Stimulated activated CD4-positive, alpha-beta T cell treated with anti-CD3 and anti-CD28 coated beads, TNF-alpha, amount 100 ng/mL, for 24 hours (primary cell): Measurements from ENCODE around the gene RAB4A.
"Not testable (repeated sequence)": the region's sequence is repeated elsewhere in the genome, so short reads cannot be mapped to it uniquely, and the experiment has no call there.

ENCODE experiments used
- DNase-seq, 3 experiments: peaks; one replicate each; pipeline ENCODE4 v3.0.0-alpha.2; 2020; ENCODE audit warnings: low read depth in 3 of 3

The RAB4A gene

DNA sequence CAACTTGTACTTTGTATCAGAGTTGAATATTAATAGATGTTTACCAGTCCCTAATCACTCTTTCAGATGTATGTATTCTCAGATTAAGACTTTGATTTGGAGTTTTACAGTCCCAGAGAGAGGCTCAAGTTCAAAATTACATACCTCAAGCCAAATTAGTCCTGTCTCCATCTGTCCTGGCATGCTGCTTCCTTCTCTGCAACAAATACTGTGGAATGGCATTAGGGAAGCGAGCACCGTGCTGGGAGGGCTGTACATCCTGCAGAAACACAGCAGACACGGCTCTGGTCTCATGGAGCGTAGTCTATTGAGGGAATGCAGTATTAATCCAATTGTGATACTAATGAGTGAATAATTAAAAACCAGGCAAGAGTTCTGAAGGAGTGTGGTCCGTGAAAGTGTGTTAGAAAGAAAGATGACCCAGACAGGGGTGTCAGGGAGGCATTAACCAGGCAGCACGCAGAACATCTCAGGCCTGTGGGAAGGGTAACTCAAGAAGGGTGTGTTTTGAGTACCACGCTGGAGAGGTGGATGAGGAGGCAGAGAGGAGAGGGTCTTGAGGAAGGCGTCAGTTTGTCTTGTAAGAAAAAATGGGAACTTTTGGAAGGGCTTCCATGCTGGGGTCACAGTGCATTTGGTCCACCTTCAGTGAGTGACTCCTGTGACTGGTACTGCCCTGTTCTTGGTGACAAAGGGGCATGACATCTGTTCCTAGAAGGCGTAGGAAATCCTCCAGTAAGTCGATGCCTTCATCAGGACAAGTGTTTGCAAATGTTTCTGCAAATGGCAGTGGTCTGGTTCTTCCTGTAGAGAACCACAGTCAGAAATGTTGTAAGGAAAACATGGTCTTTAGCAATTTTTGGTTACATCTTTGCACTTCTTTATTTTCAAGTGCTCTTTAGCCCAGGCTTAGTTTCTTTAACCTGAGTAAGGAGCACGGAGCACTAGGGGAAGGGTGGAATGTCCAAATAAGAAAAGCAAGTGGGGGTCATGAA, 1.6 kb downstream of the RAB4A start:
- no peak for DNase-seq

DNA sequence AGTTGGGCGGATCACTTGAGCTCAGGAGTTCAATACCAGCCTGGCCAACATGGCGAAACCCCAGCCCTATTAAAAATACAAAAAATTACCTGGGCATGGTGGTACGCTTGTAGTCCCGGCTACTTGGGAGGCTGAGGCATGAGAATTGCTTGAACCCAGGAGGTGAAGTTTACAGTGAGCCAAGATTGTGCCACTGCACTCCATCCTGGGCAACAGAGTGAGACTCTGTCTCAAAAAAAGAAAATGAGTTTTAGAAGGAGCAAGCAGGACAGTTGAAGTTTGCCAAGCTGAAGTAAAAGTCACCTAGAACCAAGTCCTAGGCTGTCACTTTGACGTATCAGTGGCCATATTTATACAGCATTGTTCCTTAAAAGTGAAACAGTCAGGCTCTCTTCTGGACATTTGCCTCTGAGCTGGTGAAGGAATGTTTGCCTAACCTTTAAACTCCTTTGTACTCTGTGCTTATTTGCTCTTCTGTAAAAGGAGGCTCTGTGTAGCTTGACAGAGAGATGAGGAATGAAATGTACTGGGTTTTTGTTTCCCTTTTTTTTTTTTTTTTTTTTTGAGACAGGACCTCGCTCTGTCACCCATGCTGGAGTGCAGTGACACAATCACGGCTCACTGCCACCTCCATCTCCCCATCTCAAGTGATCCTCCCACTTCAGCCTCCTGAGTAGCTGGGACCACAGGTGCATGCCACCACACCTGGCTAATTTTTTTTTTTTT, 2.8 kb downstream of the RAB4A start:
- no peak for DNase-seq

DNA sequence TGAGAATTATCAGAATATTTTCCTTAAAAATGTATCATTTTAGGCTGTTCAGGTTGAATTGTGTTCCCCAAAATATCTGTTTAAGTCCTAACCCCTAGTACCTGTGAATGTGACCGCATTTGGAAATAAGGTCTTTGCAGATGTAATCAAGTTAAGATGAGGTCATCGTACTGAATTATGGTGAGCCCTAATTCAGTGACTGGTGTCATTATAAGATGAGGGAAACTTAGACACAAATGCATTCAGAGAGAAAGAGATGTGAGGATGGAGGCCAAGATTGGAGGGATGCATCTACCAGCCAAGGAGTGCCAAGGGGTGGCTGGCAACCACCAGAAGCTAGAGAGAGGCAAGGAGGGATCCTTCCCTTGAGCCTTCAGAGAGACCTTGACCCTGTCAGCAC, 4.1 kb downstream of the RAB4A start:
- DNase-seq, result no peak

DNA sequence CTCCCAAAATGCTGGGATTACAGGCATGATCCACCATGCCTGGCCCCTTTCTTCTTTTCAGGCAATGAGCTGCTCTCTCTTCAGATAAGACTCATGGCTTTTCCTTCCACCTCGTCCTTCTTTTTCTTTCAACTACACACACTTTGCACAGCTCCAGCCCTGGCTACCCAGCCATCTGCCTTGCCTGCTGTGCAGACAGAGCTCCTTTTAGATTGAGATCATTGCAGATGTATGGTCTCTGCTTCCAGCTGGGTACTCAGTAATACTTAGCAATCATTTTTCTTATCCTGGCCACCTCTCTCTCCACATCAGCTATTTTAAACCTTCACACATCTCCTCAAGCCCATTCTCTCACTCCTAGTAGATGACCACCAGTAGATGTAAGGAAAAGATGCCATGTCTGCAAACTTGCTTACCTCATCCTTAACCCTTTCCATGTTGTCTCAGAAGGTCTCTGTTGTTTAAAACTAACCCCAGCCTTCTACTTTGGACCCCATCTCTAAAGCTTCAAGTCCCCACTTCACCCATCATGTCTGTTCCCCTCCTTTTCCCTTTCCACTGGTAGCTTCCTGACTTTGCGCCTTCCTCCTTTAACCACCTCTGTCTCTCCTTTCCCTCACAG, 7.3 kb downstream of the RAB4A start:
- DNase-seq, result no peak

DNA sequence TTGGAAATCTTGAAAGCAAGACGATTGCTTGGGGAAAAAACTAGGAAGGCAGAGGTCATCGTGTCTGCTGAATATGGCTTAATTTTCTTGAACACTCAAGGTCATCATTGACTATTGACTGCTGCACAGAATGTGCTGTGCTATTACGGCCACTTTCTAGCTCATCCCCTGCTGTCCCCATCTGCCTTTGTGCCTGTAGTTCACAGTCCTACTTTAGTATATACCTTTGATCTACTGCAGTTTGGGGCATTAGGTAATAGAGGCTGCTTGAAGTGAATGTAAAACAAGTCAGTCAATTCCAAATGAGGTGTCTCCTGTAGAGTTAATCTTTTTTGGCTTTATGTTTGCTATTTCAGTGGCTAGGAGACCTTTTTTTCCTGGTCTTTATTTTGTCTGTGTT, 8.3 kb downstream of the RAB4A start:
- no peak for DNase-seq

DNA sequence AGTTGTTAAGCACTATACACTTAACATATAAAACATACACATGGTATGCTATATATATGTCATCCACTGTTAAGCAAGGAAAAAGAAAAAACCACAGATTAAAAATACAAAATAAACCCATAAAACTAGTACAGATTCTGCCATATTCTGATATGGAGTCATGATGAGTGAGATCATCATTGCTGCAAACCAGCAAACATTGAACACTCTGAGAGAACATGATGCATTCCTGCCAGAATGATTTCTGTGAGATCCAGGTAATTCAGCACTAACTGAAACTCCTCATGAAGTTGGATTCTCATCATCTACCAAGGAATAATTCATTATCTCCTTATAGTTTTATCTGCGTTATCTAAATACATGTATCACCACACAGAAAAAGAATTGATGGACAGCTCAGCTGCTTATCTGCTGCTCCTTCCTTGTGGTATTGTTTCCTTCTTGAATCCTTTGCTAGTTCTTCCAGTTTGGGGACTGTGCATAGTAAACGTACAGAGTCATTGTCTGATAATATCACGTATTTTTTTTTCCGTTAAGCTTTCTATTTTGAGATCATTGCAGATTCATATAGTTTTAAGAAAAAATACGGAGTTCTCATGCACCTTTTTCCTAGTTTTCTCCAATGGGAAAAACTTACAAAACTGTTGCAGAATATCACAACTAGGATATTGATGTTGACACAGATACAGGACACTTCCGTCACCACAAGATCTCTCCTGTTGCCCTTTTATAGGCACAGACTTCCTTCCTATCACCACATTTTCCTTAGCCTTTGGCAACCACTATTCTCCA, 9.3 kb downstream of the RAB4A start:
- DNase-seq, result no peak

DNA sequence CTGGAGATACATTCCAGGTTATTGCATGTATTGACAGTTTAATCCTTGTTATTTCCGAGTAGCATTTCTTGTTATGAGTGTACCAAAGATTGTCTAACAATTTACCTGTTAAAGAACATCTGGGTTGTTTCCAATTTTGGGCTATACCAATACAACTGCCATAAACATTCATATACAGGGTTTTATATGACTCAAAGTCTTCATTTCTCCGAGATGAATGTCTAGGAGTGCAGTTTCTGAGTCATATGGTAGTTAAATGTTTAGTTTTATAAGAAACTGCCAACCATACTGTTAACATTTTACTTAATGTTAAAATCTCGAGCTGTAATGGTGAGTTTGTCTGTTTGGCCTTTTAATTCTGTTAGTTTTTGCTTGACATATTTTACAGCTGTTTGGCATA, 10.0 kb downstream of the RAB4A start:
- DNase-seq, result no peak

DNA sequence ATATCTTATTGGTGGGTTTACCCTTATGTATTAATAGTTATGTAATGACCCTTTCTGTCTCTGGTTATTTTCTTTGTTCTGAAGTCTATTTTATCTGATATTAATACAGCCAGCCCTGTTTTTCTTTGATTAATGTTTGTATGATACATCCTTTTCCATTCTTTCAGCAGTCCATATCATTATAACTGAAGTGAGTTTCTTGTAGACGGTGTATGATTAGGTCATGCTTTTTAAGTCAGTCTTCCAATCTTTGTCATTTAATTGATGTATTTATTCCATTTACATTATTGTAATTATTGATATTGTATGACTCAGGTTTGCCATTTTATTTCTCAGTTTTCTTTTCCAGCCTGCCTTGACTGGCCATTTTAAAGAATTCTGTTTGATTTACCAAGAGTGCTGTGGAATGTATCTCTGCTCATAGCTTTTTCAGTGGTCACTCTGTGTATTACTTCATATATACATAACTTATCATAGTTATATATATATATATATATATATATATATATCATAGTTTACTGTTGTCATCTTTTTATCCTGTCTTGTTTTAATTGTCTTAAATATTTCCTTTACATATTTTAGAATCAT, 10.5 kb downstream of the RAB4A start:
- no peak for DNase-seq

DNA sequence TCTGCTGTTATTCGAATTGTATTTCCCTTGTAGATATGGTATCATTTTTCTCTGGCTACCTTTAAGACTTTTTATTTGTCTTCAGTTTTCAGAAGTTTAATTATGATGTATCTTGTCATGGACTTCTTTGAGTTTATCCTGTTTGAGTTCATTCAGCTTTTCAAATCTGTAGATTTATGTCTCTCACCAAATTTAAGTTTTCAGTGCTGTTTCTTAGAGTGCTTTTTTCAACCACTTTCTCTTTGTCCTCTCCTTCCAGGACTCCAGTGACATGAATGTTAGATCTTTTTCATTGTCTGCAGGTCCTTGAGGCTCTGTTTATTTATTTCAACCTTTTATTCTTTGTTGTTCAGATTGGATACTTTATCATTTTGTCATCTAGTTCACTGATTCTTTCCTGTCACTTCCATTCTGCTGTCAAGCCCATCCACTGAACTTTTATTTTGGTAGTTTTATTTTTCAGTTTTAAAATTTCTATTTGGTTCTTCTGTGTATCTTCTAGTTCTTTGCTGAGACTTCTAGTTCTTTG, 11.4 kb downstream of the RAB4A start:
- no peak for DNase-seq

DNA sequence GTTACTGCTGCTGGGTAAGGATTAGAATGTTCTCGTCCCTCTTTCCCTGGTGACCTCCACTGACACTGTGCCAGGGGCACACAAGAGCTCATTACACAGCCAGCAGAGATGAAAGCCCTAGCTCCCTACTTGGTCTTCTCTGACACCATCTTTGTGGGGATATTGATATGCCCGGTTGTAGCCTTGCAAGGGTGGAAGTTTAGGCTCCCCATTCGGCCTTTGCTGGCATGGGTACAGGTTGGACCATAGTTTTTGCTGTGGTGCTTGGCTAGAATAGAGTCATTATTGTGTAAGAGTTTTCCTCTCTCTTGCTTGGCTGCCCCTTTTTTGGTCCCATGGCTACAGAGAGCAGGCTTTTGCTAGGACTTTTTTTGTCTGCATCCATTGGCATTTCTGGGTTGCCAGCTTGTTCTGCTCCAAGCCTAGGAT, 12.3 kb downstream of the RAB4A start:
- DNase-seq, result no peak

DNA sequence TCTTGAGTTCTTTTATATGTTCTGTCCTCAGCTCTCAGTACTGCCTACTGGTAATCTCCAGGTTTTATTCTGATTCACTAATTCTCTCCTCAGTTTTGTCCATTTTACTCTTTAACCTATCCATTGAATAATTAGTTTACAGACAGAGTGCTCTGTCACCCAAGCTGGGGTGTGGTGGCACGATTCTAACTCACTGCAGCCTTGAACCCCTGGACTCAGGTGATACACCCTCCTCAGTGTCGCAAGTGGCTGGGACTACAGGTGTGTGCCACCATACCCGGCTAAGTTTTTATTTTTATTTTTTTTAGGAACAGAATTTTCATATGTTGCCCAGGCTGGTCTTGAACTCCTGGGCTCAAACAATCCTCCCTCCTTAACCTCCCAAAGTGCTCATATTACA, 14.0 kb downstream of the RAB4A start:
- no peak for DNase-seq

DNA sequence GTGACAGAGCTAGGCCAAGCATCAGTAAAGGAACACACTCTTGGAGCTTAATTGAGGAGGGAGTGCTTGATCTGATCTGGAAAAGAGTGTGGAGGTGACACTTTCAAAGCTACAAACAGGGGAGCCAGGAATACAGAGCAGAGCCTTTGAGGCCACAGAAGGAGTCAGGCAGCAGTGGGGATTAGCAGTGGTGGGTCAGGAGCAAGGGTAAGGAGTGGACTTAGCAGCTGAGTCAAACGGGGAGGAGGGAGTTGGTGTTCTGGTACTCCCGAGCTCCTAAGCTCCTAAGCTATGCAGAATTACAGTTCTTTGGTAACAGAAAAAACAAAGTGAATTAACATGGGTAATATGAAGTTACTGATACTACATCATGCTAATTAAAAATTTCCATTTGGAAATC, 14.5 kb downstream of the RAB4A start:
- no peak for DNase-seq

DNA sequence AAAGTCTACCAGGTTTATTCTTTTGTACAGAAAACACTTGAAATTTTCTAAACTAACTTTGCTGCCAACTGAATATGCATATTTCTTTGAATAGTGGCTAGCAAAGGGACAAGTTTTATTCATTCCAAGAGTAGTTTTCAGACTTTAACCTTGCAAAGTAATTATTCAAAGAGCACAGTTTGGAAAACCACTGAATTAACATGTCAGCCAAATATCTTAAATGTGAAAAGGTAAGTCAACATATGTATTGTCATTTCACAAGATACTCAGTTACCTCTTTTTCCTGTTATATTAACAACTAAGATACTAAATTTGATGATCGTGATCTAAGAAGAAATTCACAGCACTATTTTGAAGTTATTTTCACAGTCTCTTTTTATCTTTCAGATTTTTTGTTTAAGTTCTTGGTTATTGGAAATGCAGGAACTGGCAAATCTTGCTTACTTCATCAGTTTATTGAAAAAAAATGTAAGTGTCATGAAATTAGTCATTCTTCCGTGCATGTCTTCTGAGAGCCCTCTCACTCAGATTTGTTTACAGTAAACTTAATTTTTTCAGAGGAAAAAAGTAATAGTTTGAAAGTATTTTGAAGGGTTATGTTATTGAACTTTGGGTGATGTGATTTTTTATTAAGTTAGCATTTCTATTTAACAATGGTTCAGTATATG, 15.3 kb downstream of the RAB4A start:
- no peak for DNase-seq

DNA sequence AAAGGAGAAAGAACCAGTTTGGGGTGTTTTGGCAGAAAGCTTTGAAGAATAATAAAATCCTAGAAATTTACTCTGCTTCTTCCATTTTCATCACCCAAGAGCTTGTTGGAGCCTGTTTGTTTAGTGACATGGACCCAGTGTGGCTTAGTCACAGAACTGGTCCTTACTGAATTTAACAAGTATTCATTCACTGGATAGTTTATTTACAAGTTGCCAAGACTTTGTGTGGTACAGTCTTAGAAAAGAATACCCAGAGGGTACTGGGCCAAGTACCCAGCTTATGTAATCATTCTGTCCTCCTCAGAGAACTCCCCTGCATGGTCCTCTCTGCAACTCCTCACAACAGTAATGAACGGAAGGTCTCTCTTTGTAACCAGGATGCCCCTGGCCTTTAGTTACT, 16.4 kb downstream of the RAB4A start:
- no peak for DNase-seq

DNA sequence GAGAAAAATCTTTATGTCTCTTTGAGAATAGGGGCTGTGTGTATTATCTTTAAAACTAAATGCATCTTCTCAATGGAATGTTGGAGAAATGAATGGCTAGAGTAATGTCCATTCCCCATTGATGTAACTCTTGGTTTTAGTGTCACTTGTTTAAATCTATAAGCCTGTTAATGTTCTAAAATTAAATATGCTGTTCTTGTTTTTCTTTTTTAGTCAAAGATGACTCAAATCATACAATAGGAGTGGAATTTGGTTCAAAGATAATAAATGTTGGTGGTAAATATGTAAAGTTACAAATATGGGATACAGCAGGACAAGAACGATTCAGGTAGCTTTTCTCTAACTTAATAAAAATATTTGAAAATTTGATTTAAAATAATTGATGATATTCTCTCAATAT, 17.6 kb downstream of the RAB4A start:
- DNase-seq, result no peak

DNA sequence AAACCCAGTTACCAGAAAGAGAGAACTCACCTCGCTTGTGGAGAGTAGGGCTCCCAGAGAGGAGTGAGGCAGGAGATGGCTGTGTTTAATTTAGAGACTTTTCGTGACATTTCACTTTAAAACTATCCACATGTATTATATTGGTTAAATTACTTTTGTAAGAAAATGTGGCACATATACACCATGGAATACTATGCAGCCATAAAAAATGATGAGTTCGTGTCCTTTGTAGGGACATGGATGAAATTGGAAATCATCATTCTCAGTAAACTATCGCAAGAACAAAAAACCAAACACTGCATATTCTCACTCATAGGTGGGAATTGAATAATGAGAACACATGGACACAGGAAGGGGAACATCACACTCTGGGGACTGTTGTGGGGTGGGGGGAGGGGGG, 20.8 kb downstream of the RAB4A start:
- DNase-seq, result not testable (repeated sequence)

DNA sequence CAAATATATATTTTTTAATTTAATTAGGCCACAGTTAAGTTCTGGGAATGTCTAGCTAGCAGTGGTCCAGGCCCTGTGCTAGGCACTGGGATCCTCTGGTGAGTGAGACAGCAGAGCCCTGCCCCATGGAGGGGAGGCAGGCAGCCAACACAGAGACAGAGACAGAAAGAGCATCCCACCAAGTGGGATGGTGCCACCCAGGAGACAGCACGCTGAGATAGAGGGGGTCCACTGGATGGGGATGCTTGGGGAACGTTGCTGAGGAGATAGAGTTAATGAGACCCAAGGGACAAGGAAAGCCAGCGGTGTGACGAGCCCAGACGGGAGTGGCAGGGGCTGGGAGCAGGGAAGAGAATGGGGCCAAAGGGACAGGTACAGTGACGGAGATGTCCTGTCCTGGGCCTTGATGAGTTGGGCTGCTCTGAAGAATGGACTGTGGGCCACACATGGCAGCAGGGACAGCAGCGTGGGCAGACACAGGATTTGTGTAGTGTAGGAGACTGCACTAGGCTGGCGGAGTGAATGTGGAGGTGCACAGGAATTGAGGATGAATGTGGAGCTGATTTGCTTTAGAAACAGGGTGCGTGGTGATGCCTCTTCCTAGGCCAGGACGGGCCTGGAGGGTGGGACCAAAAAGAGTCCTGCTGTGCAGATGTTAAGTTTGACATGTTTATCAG, 22.8 kb downstream of the RAB4A start:
- DNase-seq, result no peak

DNA sequence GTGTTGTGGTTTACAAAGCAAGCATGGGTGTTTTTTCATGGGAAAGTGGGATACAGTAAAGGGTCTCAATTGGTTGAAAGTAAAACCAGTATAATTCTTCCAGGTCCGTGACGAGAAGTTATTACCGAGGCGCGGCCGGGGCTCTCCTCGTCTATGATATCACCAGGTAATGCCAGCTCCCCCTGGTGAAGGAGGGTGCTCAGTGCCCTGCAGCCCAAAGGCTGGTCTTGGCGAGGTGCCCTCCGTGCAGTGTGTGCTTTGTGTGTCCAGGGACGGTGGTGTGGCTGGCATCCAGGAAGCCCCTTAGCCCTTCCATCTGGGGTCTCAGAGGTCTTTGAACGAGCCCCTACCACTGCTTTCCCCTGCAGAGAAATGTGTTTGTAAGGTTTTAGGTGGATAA, 24.8 kb downstream of the RAB4A start:
- DNase-seq, result no peak

DNA sequence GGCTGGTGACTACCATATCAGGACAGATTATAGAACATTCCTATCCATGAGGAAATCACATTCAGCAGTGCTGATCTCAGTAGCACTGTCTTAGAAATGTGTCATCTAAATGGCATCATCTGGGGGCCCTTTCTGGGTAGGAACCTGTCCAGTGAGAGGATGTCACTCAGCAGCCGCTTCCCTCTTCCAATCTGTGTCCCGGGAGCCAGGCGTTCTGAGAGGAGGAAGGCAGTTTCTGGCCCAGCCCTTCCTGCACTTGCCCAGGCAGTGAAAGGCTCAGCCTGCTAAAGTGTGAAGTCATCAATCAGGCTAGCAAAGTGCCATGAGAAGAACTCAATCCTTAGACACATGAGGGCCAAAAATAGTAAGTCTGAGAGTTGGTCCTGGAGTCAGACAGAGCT, 25.6 kb downstream of the RAB4A start:
- no peak for DNase-seq

DNA sequence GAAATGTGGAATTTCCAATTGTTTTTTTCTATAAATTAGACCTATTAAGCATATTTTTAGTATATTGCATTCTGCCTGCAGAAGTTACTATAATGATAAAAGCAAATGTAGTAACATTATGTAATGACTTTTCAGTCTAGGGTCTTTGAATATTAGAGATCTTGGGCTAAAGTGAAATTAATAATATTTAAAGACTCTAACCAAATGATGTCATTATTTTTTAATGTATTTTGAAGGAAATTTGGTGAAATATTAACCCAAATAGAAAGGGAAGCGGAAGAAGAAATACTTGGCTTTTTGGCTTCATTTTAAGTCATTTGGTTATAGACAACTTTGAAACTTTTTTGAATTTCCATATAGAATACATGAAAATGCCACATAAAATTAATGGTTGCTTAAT, 26.8 kb downstream of the RAB4A start:
- DNase-seq, result no peak
